Chondrocyte (in vitro differentiated cells): ENCODE measurements around the gene VPS13C. TPM values are rescaled to one million over a fixed set of nuclear protein-coding genes. Genes with fewer than 3 reads are reported as not detected.
A peak's percentile ranks its signal among the peaks of the same experiment; 100 is the strongest.

Source experiments
- DNase-seq: peaks from one replicate; pipeline ENCODE4 v3.0.0; 2021; ENCODE audit warnings: mixed read lengths, low spot score
- H3K27ac Mint-ChIP-seq: one replicate; pipeline ENCODE4 v1.8.0; 2021; ENCODE audit warnings: mild to moderate bottlenecking, moderate library complexity, mixed read lengths; ENCODE audit not compliant: unreplicated experiment
- H3K27me3 Mint-ChIP-seq: 2 replicates; pipeline ENCODE4 v1.8.0; 2021; ENCODE audit warnings: low read depth, mixed read lengths
- H3K36me3 Mint-ChIP-seq: 2 replicates; pipeline ENCODE4 v1.8.0; 2021; ENCODE audit warnings: low read depth, mixed read lengths
- H3K4me1 Mint-ChIP-seq: 2 replicates; pipeline ENCODE4 v1.8.0; 2021; ENCODE audit warnings: low read depth, mild to moderate bottlenecking, mixed read lengths
- H3K4me3 Mint-ChIP-seq: one replicate; pipeline ENCODE4 v1.8.0; 2021; ENCODE audit warnings: mild to moderate bottlenecking, moderate library complexity, mixed read lengths; ENCODE audit not compliant: unreplicated experiment
- H3K9me3 Mint-ChIP-seq: 2 replicates; pipeline ENCODE4 v1.8.0; 2021; ENCODE audit warnings: low read depth, mixed read lengths
- total RNA-seq: library from RNA; stranded (reverse); gene quantifications from 3 replicates; pipeline ENCODE4 v1.2.1, GENCODE V29; 2021
- TF ChIP-seq, protein P1 (sequence below): fragments of 200-600 bp; sonication (generic); IDR thresholded peaks from 2 replicates; pipeline ENCODE4 v1.5.0; 2021; ENCODE audit warnings: antibody characterized with exemption, mild to moderate bottlenecking, moderate library complexity

Gene VPS13C
- total RNA-seq, 1 donor from 2014 or later: 46.0 TPM

- H3K27ac Mint-ChIP-seq: peak overlapping the region; percentile 91
- H3K4me1 Mint-ChIP-seq: peaks cover 50% of the 10 kb centered on the region
- H3K36me3 Mint-ChIP-seq: no peaks in the 10 kb centered on the region
- no peak for DNase-seq
- peaks cover 3% of the 10 kb centered on the region for H3K27me3 Mint-ChIP-seq
- TF ChIP-seq, protein P1, sequence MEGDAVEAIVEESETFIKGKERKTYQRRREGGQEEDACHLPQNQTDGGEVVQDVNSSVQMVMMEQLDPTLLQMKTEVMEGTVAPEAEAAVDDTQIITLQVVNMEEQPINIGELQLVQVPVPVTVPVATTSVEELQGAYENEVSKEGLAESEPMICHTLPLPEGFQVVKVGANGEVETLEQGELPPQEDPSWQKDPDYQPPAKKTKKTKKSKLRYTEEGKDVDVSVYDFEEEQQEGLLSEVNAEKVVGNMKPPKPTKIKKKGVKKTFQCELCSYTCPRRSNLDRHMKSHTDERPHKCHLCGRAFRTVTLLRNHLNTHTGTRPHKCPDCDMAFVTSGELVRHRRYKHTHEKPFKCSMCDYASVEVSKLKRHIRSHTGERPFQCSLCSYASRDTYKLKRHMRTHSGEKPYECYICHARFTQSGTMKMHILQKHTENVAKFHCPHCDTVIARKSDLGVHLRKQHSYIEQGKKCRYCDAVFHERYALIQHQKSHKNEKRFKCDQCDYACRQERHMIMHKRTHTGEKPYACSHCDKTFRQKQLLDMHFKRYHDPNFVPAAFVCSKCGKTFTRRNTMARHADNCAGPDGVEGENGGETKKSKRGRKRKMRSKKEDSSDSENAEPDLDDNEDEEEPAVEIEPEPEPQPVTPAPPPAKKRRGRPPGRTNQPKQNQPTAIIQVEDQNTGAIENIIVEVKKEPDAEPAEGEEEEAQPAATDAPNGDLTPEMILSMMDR: peak; percentile 60
- H3K9me3 Mint-ChIP-seq: no peaks in the 10 kb centered on the region
- H3K4me3 Mint-ChIP-seq: peak overlapping the region; percentile 91
Observed at GRCh38 chr15:62059108-62059815, 985 bp downstream of the VPS13C start.

- H3K4me1 Mint-ChIP-seq: peaks cover 43% of the 10 kb centered on the region
- H3K9me3 Mint-ChIP-seq: no peaks in the 10 kb centered on the region
- TF ChIP-seq, protein P1: no peak
- no peaks in the 10 kb centered on the region for H3K36me3 Mint-ChIP-seq
- no peak overlapping the region for H3K4me3 Mint-ChIP-seq
- no peak for DNase-seq
- H3K27me3 Mint-ChIP-seq: peaks cover 3% of the 10 kb centered on the region
- no peak overlapping the region for H3K27ac Mint-ChIP-seq
Observed at GRCh38 chr15:62058327-62059028, 1.8 kb downstream of the VPS13C start.

DNA sequence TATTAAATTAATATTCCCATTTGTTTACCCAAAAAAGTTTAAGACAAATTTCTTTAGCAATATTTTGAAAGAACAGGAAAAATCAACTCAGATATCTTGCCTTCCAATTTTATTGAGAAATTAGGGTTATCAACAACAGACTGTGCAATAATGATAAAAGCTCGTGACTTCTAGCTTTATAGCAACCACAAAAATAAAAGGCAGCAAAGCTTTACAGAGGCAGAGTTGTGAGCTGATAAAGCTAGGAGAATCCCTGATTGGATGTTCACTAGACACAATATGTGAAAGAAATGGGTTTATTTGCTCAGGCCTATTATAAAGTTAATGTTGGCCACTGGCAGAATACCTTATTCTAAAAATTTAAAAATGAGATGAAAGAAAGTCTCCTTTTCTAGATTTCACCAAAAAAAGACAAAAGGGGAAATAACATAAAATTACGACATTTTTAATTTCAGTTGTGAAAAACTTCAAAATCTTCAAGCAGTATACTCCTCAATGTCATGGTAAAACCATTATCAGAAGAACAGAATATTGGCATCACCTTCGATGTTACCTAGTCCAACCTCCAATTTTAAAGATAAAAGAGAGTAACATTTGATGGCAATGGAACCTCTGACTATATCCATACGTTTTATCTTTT lies 2.8 kb downstream of the VPS13C start:
- no peak overlapping the region for H3K4me3 Mint-ChIP-seq
- no peaks in the 10 kb centered on the region for H3K36me3 Mint-ChIP-seq
- H3K4me1 Mint-ChIP-seq: peaks cover 43% of the 10 kb centered on the region
- H3K27ac Mint-ChIP-seq: no peak overlapping the region
- no peak for DNase-seq
- TF ChIP-seq, protein P1: no peak
- no peaks in the 10 kb centered on the region for H3K9me3 Mint-ChIP-seq
- peaks cover 3% of the 10 kb centered on the region for H3K27me3 Mint-ChIP-seq

DNA sequence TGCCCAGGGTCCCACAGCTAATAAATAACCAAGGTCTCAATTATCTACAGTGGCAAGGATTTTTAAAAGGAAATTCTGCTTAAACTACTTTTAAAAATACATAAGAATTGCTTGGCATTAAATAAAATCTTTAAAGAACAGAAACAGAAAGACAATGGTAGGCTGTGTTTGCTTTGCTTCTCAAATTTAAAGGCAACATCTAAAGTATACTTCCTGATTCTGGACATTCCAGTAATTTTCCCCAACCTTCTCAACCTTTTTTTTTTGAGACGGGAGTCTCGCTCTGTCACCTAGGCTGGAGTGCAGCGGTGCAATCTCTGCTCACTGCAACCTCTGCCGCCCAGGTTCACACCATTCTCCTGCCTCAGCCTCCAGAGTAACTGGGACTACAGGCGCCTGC lies 5.3 kb downstream of the VPS13C start:
- Mint-ChIP-seq H3K27me3 (no peaks in the 10 kb centered on the region), H3K4me1 (peaks cover 33% of the 10 kb centered on the region), H3K9me3 (no peaks in the 10 kb centered on the region), H3K27ac (no peak overlapping the region), H3K36me3 (no peaks in the 10 kb centered on the region), H3K4me3 (no peak overlapping the region)
- no peak for DNase-seq
- TF ChIP-seq, protein P1: no peak

DNA sequence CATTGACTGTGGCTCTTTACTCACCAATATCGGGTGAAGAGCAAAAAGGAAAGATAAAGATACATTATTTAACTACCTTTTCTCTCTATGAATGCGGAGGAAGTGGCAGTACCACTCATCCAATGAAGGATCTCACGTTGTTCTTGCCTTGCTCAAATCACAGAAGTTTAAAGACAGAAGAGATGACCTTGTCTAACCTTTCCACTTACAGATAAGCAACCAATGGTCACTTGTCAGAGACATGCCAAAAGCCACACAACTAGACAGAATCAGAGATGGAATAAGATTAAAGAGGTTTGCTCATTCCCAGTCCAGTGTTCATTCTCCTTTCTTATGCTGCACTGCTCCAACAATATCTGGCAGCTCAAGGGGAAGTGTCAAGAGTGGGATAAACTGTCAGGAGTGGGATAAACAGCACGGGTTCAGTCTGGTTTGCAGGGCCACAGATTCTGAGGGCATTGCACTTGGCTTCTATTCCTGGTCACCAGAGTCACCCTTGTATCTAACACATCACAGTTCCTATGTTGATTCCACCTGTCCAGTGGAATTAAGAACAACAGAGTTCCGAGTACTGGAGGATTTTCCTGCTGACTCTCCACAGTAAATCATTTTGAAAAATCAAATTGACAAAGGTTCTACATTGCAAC lies 6.7 kb downstream of the VPS13C start:
- Mint-ChIP-seq H3K27ac (peak overlapping the region; percentile 1), H3K9me3 (peaks cover 3% of the 10 kb centered on the region), H3K4me3 (no peak overlapping the region), H3K27me3 (no peaks in the 10 kb centered on the region), H3K36me3 (peaks cover 2% of the 10 kb centered on the region), H3K4me1 (peaks cover 22% of the 10 kb centered on the region)
- DNase-seq: no peak
- TF ChIP-seq, protein P1: no peak
